Stimulated activated CD8-positive, alpha-beta memory T cell treated with anti-CD3 and anti-CD28 coated beads, Interleukin-4, amount 100 ng/mL, for 24 hours (primary cell): ENCODE data around the gene PCSK2.

ENCODE experiments used
- DNase-seq: peaks from one replicate; pipeline ENCODE4 v3.0.0-alpha.2; 2020; ENCODE audit warnings: low read depth

Gene PCSK2

GRCh38 chr20:17446171-17446570 lies 219.3 kb downstream of the PCSK2 start:
- DNase-seq = no peak

GRCh38 chr20:17448071-17448470 lies 221.2 kb downstream of the PCSK2 start:
- no peak for DNase-seq

- DNase-seq = no peak
Measured at GRCh38 chr20:17449031-17449430, 222.2 kb downstream of the PCSK2 start.

GRCh38 chr20:17452441-17452840 lies 225.6 kb downstream of the PCSK2 start:
- DNase-seq = no peak

GRCh38 chr20:17453592-17453991 lies 226.8 kb downstream of the PCSK2 start:
- DNase-seq = no peak

- DNase-seq = no peak
Measured at GRCh38 chr20:17456279-17456678, 229.4 kb downstream of the PCSK2 start.

- no peak for DNase-seq
Measured at GRCh38 chr20:17457079-17457478, 230.2 kb downstream of the PCSK2 start.

GRCh38 chr20:17457588-17458190 lies 230.8 kb downstream of the PCSK2 start:
- no peak for DNase-seq

GRCh38 chr20:17460119-17460518 lies 233.3 kb downstream of the PCSK2 start:
- DNase-seq = no peak

- DNase-seq = no peak
Measured at GRCh38 chr20:17461941-17462340, 235.1 kb downstream of the PCSK2 start.

GRCh38 chr20:17463711-17464110 lies 236.9 kb downstream of the PCSK2 start:
- DNase-seq = no peak

- DNase-seq = no peak
Measured at GRCh38 chr20:17465236-17465635, 238.4 kb downstream of the PCSK2 start.

GRCh38 chr20:17466641-17467040 lies 239.8 kb downstream of the PCSK2 start:
- DNase-seq = no peak

GRCh38 chr20:17467120-17467655 lies 240.3 kb downstream of the PCSK2 start:
- DNase-seq = no peak

GRCh38 chr20:17468073-17468840 lies 241.4 kb downstream of the PCSK2 start:
- no peak for DNase-seq

- no peak for DNase-seq
Measured at GRCh38 chr20:17469246-17470030, 242.6 kb downstream of the PCSK2 start.

- no peak for DNase-seq
Measured at GRCh38 chr20:17470521-17470920, 243.7 kb downstream of the PCSK2 start.

- no peak for DNase-seq
Measured at GRCh38 chr20:17470973-17471372, 244.1 kb downstream of the PCSK2 start.

- DNase-seq = no peak
Measured at GRCh38 chr20:17471606-17472187, 244.9 kb downstream of the PCSK2 start.

- DNase-seq = no peak
Measured at GRCh38 chr20:17473659-17474058, 246.8 kb downstream of the PCSK2 start.

- DNase-seq = no peak
Measured at GRCh38 chr20:17479063-17479657, 252.3 kb downstream of the PCSK2 start.

- no peak for DNase-seq
Measured at GRCh38 chr20:17480696-17481095, 253.9 kb downstream of the PCSK2 start.
